OCI-LY7 (cell line): Measurements from ENCODE around the gene LARP7.

ENCODE experiments used
- CTCF ChIP-seq: fragments of 200-600 bp; sonication (generic); conservative IDR thresholded peaks from 2 replicates; pipeline ENCODE4 v1.5.1; 2014; ENCODE audit warnings: mild to moderate bottlenecking, antibody characterized with exemption, low read length, moderate library complexity, mixed read lengths
- EZH2phosphoT487 ChIP-seq: fragments of 200-600 bp; sonication (generic); IDR thresholded peaks from 2 replicates; pipeline ENCODE4 v1.6.1; 2018; ENCODE audit warnings: low read depth, borderline replicate concordance, mild to moderate bottlenecking, mixed run types, antibody characterized with exemption, low read length, moderate library complexity, mixed read lengths

GRCh38 chr4:112664611-112665010, 27.7 kb downstream of the LARP7 start:
- TF ChIP-seq CTCF = no peak
- TF ChIP-seq EZH2phosphoT487 = no peak
